HuH-7.5 (cell line): Measurements from ENCODE around the gene ACTG1.

ENCODE experiments used
- DNase-seq: peaks from one replicate; pipeline ENCODE4 v3.0.0; 2011; ENCODE audit warnings: low spot score

The ACTG1 gene

GRCh38 chr17:81545160-81545949 lies 32.8 kb upstream of the ACTG1 start:
- DNase-seq = no peak

- DNase-seq = no peak
Measured at GRCh38 chr17:81544281-81544974, 31.8 kb upstream of the ACTG1 start.

GRCh38 chr17:81543756-81544155 lies 31.2 kb upstream of the ACTG1 start:
- no peak for DNase-seq

- DNase-seq = no peak
Measured at GRCh38 chr17:81543339-81543675, 30.7 kb upstream of the ACTG1 start.

GRCh38 chr17:81542431-81543338 lies 30.1 kb upstream of the ACTG1 start:
- DNase-seq = no peak

- no peak for DNase-seq
Measured at GRCh38 chr17:81541123-81541522, 28.5 kb upstream of the ACTG1 start.

GRCh38 chr17:81540676-81541027 lies 28.1 kb upstream of the ACTG1 start:
- no peak for DNase-seq

- no peak for DNase-seq
Measured at GRCh38 chr17:81539961-81540675, 27.5 kb upstream of the ACTG1 start.

GRCh38 chr17:81539571-81539900 lies 26.9 kb upstream of the ACTG1 start:
- no peak for DNase-seq

GRCh38 chr17:81538651-81539570 lies 26.3 kb upstream of the ACTG1 start:
- no peak for DNase-seq

GRCh38 chr17:81537856-81538555 lies 25.4 kb upstream of the ACTG1 start:
- no peak for DNase-seq

- DNase-seq = peak; percentile 85
Measured at GRCh38 chr17:81537343-81537855, 24.8 kb upstream of the ACTG1 start.

GRCh38 chr17:81536299-81537290 lies 24.0 kb upstream of the ACTG1 start:
- DNase-seq = no peak

- no peak for DNase-seq
Measured at GRCh38 chr17:81535480-81536298, 23.1 kb upstream of the ACTG1 start.

GRCh38 chr17:81535007-81535328 lies 22.4 kb upstream of the ACTG1 start:
- DNase-seq = no peak

- no peak for DNase-seq
Measured at GRCh38 chr17:81534157-81535006, 21.8 kb upstream of the ACTG1 start.
